Suprapubic skin (tissue), 3 donors: Measurements from ENCODE around the gene CTNNA3.

ENCODE experiments used
- CTCF ChIP-seq, 2 donors: fragments of 200-600 bp in 1 of 2; fragments of 450-650 bp in 1 of 2; sonication (generic) in 1 of 2; IDR thresholded peaks; one replicate each; pipeline ENCODE4 v1.5.1; 2016 to 2019; ENCODE audit warnings: antibody characterized with exemption in 2 of 2, mild to moderate bottlenecking in 1 of 2, moderate library complexity in 1 of 2
- POLR2A ChIP-seq, 2 donors: fragments of 450-650 bp; IDR thresholded peaks; one replicate each; pipeline ENCODE4 v1.6.1; 2017; ENCODE audit warnings: antibody characterized with exemption in 2 of 2, mild to moderate bottlenecking in 2 of 2, moderate library complexity in 2 of 2

GRCh38 chr10:67088036-67088435 is 608.0 kb downstream of the CTNNA3 start:
- no peak for TF ChIP-seq CTCF (IDR thresholded peaks at IDR 0.05)
- TF ChIP-seq POLR2A (IDR thresholded peaks at IDR 0.05): no peak
